GM15510 (cell line): ENCODE results near the gene C6orf120.

Experiments used
- POLR2A ChIP-seq: IDR thresholded peaks from 3 replicates; pipeline ENCODE4 v1.6.1; 2011; ENCODE audit warnings: borderline replicate concordance; ENCODE audit not compliant: insufficient read length; ENCODE audit errors: extremely low read depth

C6orf120 gene

GRCh38 chr6:169738204-169738975, 36.5 kb downstream of the C6orf120 start:
- no peak for TF ChIP-seq POLR2A

DNA sequence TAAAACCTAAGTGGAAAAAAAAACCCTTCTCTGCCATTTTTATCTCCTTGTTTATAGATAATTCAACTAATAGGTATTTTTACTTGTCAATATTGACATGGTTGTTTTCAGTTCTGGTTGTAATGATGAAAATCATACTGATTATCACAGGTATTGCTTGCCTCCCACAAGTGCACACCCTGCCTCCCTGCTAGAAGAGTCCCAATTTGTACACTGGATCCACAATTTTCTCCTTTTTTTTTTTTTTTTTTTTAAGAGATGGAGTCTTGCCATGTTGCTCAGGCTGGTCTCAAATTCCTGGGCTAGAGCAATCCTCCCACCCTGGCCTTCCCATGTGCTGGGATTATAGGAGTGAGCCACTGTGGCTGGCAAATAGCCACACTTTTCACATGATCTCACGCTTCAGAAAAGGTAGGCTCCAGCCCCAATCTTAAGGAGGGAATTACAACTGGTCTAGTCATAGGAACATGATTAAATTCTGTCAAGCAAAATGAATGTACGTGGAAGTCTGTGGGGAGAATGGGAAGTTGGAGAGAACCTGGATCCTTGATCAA, 37.1 kb downstream of the C6orf120 start:
- TF ChIP-seq POLR2A, result no peak

GRCh38 chr6:169741344-169741743, 39.4 kb downstream of the C6orf120 start:
- TF ChIP-seq POLR2A, result no peak

DNA sequence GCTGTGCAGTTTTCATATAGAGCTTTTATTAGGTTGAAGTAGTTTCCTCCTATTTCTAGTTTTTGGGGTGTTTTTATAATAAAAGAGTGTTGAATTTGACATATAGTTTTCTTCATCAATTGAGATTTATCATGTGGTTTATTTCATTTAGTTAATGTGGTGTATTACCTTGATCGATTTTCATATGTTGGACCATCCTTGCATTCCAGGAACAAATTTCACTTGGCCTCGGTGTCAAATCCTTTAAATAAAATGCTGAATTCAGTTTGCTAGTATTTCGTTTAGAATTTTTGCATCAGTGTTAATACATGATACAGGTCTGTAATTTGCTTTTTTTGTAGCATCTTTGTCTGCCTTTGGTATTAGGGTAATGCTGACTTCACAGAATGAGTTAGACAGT, 43.5 kb downstream of the C6orf120 start:
- TF ChIP-seq POLR2A, result no peak

- TF ChIP-seq POLR2A, result no peak
Observed at GRCh38 chr6:169746556-169746955, 44.6 kb downstream of the C6orf120 start.

GRCh38 chr6:169751242-169752073, 49.5 kb downstream of the C6orf120 start, which contains the start of the genes DYNLT2 and ERMARD:
DYNLT2 (minus strand) TSS chr6:169751572; CDS start chr6:169751458, 114 bp downstream.
ERMARD (plus strand) TSS chr6:169751622; CDS start chr6:169751658, 36 bp downstream.
- peak; percentile 92 for TF ChIP-seq POLR2A

DNA sequence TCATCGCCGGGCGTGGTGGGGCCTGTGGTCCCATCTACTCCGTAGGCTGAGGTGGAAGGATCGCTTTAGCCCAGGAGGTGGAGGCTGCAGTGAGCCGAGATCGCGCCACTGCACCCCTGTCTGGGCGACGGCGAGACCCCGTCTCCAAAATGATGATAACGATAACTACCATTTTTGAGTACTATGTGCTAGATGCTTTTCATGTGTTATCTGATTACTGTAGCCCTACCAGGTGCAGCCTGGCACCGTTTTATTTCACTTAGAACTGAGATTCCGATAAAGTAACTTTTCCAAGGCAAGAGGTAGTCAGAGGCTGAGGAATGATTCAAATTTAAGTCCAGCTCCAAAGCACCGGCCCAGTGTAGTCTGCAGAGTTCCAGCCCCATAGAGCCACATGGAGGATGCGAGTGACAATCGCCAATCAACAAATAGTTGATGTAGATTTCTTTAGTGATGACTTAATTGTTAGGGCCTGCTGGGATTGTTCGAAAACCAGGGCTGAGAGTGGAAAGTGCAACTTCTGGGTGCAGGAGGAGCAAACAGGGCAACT, 50.2 kb downstream of the C6orf120 start:
- TF ChIP-seq POLR2A, result no peak
